Activated B cell treated with CpG ODN at 0.5 μM for 24 hours (primary cell): ENCODE data around the gene EFNB1. TPM values are rescaled to one million over a fixed set of nuclear protein-coding genes. Genes with fewer than 3 reads are reported as not detected.

Experiments
- ATAC-seq: fragments of 200-7000 bp; cut with Tn5 transposase; one replicate; pipeline ENCODE4 v1.10.0; 2021; ENCODE audit warnings: low read depth, mild to moderate bottlenecking, moderate library complexity
- CTCF ChIA-PET: fragments of 350-600 bp; sonication (Branson Sonifier 250); formaldehyde crosslinking; loops from one replicate; lab custom pipeline; 2021; ENCODE audit warnings: antibody characterized with exemption; lab: Charles Lee
- POLR2A ChIA-PET: fragments of 350-600 bp; sonication (Branson Sonifier 250); formaldehyde crosslinking; loops from one replicate; lab custom pipeline; 2021; ENCODE audit warnings: antibody characterized with exemption; lab: Charles Lee
- DNase-seq: peaks from one replicate; pipeline ENCODE4 v3.0.0; 2022
- H3K27ac Mint-ChIP-seq: one replicate; pipeline ENCODE4 v1.8.0; 2020; ENCODE audit warnings: mixed read lengths
- H3K27me3 Mint-ChIP-seq: one replicate; pipeline ENCODE4 v1.8.0; 2021; ENCODE audit warnings: mixed read lengths
- H3K36me3 Mint-ChIP-seq: one replicate; pipeline ENCODE4 v1.8.0; 2021; ENCODE audit warnings: low read depth, mixed read lengths
- H3K4me1 Mint-ChIP-seq: one replicate; pipeline ENCODE4 v1.8.0; 2021; ENCODE audit warnings: mixed read lengths
- H3K4me3 Mint-ChIP-seq: one replicate; pipeline ENCODE4 v1.8.0; 2020; ENCODE audit warnings: mild to moderate bottlenecking, mixed read lengths
- H3K9me3 Mint-ChIP-seq: one replicate; pipeline ENCODE4 v1.8.0; 2020; ENCODE audit warnings: mixed read lengths
- CTCF ChIP-seq: fragments of 200-600 bp; IDR thresholded peaks from one replicate; pipeline ENCODE4 v1.8.0; 2022; ENCODE audit warnings: antibody characterized with exemption, mild to moderate bottlenecking
- intact Hi-C: fragments of 100-400 bp; cut with micrococcal nuclease; formaldehyde crosslinking; loops from one replicate; pipeline ENCODE4 v1.15.1; 2024
- total RNA-seq: library from RNA; stranded (reverse); gene quantifications from 2 replicates; pipeline ENCODE4 v1.2.3, GENCODE V29; 2022

Gene EFNB1
- total RNA-seq, 1 donor from 2014 or later: 2.3 TPM

DNA sequence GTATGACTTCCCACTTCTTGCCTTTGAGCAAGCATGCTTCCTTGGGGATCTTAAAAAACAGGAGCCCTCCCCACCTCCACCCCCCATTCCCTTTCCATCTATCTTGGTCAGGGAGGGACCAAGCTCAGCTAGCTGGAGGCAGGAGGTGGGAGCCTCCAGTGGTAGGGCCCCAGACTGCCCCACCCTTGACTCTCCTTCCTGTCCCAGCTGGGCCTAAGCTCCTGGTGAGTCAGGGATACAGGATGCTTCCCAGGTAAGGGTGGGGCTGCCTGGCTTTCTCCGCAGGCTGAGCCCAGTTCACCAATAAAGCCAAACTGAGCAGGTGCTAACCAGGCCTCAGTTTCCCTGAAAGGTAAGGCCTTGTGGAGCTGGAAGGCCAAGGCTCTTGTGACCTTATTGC lies 15.2 kb downstream of the EFNB1 start:
- ATAC-seq: no peak
- H3K36me3 Mint-ChIP-seq: peaks cover 4% of the 10 kb centered on the region
- no peak for DNase-seq
- no peak overlapping the region for H3K27ac Mint-ChIP-seq
- no peaks in the 10 kb centered on the region for H3K9me3 Mint-ChIP-seq
- no peak for TF ChIP-seq CTCF
- H3K4me1 Mint-ChIP-seq: no peaks in the 10 kb centered on the region
- no peak overlapping the region for H3K4me3 Mint-ChIP-seq
- intact Hi-C loops: no loop called here
- POLR2A ChIA-PET: no interaction called here
- H3K27me3 Mint-ChIP-seq: no peaks in the 10 kb centered on the region
- CTCF ChIA-PET: no interaction called here

GRCh38 chrX:68844581-68844980 lies 15.8 kb downstream of the EFNB1 start:
- CTCF ChIA-PET: no interaction called here
- intact Hi-C loops: no loop called here
- Mint-ChIP-seq H3K36me3 (peaks cover 4% of the 10 kb centered on the region), H3K4me3 (no peak overlapping the region), H3K27me3 (no peaks in the 10 kb centered on the region), H3K9me3 (no peaks in the 10 kb centered on the region), H3K27ac (no peak overlapping the region), H3K4me1 (no peaks in the 10 kb centered on the region)
- no peak for DNase-seq
- POLR2A ChIA-PET: no interaction called here
- TF ChIP-seq CTCF: no peak
- no peak for ATAC-seq

- no peak for TF ChIP-seq CTCF
- Mint-ChIP-seq H3K27me3 (no peaks in the 10 kb centered on the region), H3K36me3 (no peaks in the 10 kb centered on the region), H3K27ac (no peak overlapping the region), H3K4me1 (no peaks in the 10 kb centered on the region), H3K4me3 (no peak overlapping the region), H3K9me3 (no peaks in the 10 kb centered on the region)
- ChIA-PET CTCF (no interaction called here), POLR2A (no interaction called here)
- no peak for DNase-seq
- no peak for ATAC-seq
- intact Hi-C loops: no loop called here
These were observed 17.7 kb downstream of the EFNB1 start for GRCh38 chrX:68846536-68846935.

GRCh38 chrX:68847172-68847571 lies 18.4 kb downstream of the EFNB1 start:
- POLR2A ChIA-PET: no interaction called here
- no peak overlapping the region for H3K4me3 Mint-ChIP-seq
- CTCF ChIA-PET: no interaction called here
- H3K36me3 Mint-ChIP-seq: no peaks in the 10 kb centered on the region
- no peak for TF ChIP-seq CTCF
- intact Hi-C loops: no loop called here
- H3K9me3 Mint-ChIP-seq: no peaks in the 10 kb centered on the region
- H3K27ac Mint-ChIP-seq: no peak overlapping the region
- ATAC-seq: no peak
- DNase-seq: no peak
- no peaks in the 10 kb centered on the region for H3K4me1 Mint-ChIP-seq
- no peaks in the 10 kb centered on the region for H3K27me3 Mint-ChIP-seq

DNA sequence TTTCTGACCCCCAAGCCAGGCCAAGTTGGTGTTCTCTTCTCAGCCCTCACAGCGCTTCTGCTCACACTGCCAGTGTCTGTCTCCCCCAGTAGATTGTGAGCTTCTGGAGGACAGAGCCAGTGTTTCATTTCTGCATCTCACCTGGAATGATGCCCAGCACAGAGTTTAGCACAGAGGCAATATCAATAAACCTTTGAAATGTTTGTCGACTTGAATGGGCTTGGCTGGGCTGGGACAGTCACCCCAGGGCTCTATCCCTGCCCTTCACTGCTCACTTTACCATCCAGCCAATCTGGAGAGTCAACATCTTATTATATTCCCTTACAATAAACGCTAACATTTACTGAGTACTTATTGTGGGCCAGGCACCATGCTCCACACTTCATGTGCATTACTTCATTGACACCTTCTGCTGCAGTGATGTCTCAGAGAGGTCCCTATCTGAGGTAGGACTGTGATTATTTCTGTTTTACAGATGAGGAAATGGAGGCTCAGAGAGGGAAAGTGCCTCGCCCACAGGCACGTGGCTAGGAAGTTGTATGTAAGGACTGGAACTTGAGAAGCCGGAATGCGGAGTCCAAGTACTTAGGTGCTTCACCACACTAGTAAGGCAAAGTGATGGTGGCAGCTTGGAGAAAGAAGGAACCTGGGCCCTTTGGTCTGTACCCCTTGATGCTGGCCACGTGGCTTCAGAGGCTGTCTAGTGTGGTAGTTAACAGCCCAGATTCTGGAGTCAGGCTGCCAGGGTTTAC lies 19.5 kb downstream of the EFNB1 start:
- no peak for TF ChIP-seq CTCF
- DNase-seq (no peak), ATAC-seq (no peak)
- ChIA-PET CTCF (no interaction called here), POLR2A (no interaction called here)
- H3K27me3 Mint-ChIP-seq: no peaks in the 10 kb centered on the region
- intact Hi-C loops: no loop called here
- no peaks in the 10 kb centered on the region for H3K4me1 Mint-ChIP-seq
- no peak overlapping the region for H3K4me3 Mint-ChIP-seq
- no peak overlapping the region for H3K27ac Mint-ChIP-seq
- H3K9me3 Mint-ChIP-seq: no peaks in the 10 kb centered on the region
- H3K36me3 Mint-ChIP-seq: no peaks in the 10 kb centered on the region
